Stimulated activated CD4-positive, alpha-beta T cell treated with anti-CD3 and anti-CD28 coated beads, Interleukin-1b, Interleukin-23, amount 100 ng/mL, for 4 hours (primary cell): Measurements from ENCODE around the gene TMEM95.
A peak's percentile ranks its signal among the peaks of the same experiment; 100 is the strongest.

Experiments
- DNase-seq, 2 donors: peaks; one replicate each; pipeline ENCODE4 v3.0.0-alpha.2; 2020; ENCODE audit warnings: low read depth in 2 of 2

Gene TMEM95

DNA sequence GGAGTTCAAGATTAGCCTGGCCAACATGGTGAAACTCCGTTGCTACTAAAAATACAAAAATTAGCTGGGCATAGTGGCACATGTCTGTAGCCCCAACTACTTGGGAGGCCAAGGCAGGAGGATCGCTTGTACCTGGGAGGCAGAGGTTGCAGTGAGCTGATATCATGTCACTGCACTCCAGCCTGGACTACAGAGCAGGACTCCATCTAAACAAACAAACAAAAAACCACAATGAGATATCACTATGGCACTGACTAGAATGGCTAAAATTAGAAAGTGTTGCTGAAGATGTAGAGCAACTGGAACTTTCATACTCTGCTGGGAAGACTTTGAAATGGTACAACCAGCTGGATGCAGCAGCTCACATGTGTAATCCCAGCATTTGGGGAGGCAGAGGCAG lies 19.4 kb downstream of the TMEM95 start:
- no peak for DNase-seq

DNA sequence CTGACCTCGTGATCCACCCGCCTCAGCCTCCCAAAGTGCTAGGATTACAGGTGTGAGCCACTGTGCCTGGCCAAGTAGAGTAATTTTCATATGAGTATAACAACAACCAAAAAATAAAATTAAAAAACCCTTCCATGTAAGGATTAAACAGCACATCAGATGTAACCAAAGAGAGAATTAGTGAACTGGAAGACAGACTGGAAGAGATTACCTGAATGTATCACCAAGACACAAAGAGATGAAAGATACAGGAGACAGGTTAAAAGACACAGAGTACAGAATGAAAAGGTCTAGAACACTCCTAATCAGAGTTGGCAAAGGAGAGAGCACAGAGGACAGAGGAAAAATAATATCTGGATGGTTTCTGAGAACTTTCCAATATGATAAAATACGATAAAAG lies 24.2 kb downstream of the TMEM95 start:
- no peak for DNase-seq

DNA sequence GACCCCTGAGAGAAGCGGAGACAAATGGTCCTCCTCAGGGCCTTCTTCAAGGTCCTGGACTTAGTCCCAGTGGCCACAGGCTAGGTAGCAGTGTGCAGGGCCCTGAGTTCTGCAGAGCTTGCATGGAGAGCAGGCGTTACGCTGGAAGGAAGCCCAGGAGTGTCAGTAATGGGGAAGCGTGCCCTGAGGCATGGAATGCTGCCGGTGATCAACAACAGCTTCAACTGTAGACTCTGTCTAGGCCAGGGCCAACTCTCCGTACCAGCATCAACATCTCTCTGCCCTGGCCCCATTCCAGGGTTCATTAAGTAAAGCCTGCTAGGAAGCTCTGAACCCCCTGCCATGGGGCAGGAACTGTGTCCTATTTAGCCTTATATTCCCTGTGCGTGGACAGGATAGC lies 25.4 kb downstream of the TMEM95 start:
- DNase-seq = no peak

DNA sequence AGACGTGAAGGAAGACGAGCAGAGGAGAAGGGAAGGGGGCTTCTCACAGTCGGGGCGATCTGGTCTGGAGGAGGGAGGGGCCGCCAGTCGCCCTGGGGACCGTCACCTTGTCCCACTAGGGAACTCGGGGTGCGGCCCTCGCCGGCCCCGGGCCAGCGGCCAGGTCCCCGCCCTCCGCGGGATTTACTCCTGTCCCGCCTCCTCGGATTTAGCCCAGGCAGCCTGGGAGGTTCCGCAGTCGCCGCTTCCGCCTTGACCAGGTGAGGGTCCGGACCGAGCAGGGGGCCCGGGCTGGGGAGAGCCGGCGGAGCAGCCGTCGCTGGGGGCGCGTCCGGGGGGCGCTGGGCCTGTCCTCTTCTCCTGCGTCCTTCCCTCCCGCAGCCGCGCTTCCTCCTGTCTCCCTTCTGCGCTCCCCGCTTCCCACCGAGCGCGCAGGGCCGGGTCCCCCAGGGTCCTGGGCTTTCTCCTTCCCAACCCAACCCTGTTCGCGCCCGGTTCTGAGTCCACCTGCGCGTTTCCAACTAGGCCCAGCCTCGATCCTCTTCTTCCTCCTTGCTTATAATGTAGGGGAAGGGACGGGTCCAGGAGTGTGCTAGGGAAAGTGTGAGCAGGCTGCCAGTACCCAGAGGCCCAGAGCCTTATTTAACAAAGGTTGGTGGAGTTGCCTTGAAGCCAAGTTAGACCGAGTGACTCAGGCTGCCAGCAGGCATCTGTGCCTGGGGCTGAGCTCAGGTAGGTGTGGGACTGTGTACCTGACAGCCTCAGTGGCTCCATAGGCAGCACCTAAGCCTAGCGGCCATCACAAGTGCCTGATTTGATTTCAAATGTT lies 26.1 kb downstream of the TMEM95 start, which contains the start of gene TNK1:
TNK1 (plus strand) TSS at position 235 of the 829 bp plus-strand sequence. CDS start 1,838 bp downstream, outside the sequence.
- DNase-seq = no peak

DNA sequence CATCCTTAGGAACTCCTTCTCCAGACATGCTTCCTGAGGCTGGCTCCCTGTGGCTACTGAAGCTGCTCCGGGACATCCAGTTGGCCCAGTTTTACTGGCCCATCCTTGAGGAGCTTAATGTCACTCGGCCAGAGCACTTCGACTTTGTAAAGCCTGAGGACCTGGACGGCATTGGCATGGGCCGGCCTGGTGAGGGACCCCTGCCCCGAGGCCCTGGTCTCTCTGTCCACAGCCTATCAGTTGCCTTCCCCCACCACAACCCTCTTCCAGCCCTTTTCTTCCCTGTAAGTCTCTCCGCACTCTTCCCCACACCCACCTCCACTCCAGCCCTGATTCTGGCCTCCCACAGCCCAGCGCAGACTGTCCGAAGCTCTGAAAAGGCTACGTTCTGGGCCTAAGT lies 27.9 kb downstream of the TMEM95 start:
- no peak for DNase-seq

DNA sequence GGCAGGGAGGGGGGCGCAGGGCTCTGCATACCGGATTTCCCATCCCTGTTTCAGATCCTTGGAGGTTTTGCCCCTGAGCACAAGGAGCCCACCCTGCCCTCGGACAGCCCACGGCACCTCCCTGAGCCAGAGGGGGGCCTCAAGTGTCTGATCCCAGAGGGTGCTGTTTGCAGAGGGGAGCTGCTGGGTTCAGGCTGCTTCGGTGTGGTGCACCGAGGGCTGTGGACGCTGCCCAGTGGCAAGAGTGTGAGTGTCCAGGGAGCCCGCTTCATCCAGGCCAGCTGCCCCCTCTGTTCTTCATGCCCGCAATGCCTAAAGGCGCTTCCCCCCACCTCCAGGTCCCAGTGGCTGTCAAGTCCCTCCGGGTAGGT lies 28.4 kb downstream of the TMEM95 start:
- no peak for DNase-seq

DNA sequence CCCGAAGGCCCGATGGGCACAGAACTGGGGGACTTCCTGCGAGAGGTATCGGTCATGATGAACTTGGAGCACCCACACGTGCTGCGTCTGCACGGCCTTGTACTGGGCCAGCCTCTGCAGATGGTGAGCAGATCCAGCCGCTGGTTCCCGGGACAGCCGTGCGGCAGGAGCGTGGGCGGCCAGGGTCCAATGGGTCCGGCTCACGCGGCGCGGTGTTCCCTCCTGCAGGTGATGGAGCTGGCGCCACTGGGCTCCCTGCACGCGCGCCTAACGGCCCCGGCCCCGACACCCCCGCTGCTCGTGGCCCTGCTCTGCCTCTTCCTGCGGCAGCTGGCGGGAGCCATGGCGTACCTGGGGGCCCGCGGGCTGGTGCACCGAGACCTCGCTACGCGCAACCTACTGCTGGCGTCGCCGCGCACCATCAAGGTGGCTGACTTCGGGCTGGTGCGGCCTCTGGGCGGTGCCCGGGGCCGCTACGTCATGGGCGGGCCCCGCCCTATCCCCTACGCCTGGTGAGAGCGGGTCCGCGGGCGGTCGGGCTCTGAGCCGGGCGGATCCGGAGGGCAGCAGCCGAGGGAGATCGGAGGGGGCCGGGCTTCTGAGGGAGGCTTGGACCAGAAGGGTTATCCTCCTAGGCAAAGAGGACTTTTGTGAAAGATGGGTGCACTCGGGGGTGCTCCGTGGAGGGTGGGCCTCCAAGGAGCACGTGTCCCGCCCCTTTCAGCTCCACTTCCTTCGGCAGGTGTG lies 29.0 kb downstream of the TMEM95 start:
- peak; percentile 70 to 75 for DNase-seq

DNA sequence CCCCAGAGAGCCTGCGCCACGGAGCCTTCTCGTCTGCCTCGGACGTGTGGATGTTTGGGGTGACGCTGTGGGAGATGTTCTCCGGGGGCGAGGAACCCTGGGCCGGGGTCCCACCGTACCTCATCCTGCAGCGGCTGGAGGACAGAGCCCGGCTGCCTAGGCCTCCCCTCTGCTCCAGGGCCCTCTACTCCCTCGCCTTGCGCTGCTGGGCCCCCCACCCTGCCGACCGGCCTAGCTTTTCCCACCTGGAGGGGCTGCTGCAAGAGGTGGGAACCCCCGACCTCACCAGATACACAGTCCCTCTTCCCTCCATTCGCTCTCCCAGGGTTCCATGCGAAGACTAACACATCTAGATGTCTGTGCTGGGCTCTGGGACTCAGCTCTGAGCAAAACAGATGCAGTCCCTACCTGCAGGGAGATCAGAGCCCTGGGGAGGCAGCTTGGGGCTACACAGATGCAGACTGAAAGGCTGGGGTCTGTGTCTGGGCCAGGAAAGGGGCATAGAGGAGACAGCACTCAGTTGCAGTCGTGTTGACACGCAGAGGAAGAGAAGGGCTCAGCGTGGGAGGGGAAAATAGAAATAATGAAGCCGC lies 29.6 kb downstream of the TMEM95 start:
- no peak for DNase-seq

DNA sequence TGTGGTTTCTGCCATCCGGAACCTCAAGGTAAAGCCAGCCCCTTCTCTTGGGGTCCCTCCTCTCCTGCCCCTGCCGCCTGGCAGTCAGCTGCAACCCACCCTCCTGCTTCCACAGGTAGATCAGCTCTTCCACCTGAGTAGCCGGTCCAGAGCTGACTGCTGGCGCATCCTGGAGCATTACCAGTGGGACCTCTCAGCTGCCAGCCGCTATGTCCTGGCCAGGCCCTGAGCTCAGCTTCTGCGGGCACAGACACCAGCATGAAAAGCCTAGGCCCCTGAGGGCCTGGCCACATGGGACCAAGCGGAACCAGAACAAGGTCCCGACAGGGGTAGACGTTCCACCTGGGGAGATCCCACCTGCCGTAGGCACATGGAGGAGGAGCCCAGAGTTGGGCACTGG lies 33.9 kb downstream of the TMEM95 start:
- DNase-seq = no peak

DNA sequence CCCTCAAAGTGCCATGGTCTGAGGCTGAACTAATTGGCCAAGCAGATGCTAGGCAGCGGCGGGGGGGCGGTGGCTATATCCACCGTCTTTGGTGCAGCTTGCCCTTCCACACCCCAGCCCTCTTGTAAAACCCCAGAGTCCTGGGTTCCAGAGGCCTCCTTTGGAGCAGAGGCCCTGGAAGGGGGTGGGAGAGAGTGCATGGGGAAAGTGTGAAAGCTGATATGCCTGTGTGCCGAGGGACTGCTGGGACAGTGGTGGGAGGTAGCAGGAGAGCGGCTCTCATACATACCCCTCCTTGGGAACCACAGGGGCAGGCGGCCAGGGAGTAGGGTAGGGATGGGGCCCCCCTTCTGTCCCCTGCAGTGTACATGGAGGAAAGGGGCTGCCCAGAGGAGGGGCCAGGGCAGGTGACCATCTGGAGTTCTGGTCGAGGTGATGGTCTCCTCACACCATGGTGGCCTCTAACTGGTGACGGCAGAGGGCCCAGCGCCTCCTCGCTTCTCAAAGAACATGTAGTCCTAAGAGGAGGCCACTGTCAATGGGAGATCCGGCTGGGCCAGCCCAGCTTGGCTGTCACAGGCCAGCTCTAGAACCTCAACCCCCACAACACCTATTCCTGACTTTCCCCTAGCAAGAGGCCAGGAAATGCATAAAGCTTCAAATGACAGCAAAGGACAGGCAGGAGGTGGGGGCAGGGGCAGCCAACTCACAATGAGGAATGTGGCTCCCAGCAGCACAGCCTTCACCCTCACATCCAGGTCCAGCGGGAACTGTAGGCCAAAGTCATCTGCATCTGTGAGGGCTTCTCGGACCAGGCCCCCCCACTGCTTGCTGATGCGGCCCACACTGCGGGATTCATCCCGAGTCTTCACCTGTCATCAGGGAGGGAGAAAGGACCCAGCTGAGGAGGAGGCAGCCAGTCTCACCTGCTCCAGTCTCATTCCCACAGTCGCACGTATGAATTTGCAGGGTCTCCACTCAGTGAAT lies 35.3 kb downstream of the TMEM95 start:
- DNase-seq = no peak

DNA sequence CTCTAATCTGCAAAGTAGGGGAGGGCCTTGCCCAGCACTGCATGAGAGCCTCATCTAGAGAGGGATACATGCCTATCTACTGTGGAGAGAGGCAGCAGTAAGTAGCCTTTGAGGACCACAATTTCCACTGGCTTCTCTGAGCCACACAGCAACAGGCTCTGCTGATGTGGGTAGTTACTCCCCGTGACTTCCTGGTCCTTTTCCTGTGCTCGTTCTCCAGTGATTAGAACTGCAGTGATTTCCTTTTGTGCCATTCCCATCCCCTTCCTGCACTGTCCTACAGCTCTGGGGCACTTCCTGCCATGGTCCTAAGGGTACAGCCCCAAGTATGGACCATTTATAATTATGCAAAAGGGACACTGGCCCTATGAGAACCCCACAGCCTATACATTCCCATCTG lies 36.4 kb downstream of the TMEM95 start:
- no peak for DNase-seq

DNA sequence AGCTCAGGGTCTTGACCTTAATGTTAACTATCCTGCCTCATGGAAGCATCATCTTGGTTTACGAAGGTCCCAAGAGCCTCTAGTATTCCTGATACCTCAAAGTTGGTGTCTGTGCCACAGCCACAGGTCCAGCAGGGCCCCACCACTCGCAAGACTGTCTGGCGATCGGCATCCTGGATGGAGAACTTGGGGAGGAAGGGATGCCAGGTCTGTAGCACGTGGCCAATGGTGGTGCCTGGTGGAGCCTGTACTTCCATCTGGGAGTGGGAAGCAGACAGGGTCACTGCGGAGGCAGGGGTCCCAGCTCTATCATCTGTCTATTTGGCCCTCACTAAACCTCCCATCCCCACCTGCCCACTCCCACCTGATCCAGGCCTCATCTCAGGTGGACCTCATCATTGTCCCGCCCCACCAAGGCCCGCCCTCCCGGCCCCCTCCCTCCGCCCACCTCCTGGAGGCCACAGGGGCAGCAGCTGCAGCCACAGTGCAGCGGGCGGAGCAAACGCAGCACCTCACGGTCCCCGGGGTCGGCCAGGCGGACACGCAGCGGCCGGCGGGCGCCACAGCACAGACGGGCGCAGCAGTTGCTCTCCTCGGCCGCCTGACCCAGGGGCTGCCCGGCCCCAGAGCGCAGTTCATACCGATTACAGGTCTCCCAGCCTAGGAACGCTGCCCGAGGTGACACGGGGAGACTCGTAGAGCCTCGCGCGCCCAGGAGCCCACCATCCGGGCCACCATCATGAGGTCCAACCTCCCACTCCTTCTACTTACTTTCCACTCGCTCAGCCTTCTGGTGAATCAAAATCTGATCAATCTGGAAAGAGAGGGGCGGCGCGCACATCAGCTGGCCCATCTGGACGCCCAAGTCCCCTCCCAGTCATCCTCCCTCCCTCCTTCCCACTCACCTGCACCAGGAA lies 38.0 kb downstream of the TMEM95 start:
- DNase-seq = no peak

DNA sequence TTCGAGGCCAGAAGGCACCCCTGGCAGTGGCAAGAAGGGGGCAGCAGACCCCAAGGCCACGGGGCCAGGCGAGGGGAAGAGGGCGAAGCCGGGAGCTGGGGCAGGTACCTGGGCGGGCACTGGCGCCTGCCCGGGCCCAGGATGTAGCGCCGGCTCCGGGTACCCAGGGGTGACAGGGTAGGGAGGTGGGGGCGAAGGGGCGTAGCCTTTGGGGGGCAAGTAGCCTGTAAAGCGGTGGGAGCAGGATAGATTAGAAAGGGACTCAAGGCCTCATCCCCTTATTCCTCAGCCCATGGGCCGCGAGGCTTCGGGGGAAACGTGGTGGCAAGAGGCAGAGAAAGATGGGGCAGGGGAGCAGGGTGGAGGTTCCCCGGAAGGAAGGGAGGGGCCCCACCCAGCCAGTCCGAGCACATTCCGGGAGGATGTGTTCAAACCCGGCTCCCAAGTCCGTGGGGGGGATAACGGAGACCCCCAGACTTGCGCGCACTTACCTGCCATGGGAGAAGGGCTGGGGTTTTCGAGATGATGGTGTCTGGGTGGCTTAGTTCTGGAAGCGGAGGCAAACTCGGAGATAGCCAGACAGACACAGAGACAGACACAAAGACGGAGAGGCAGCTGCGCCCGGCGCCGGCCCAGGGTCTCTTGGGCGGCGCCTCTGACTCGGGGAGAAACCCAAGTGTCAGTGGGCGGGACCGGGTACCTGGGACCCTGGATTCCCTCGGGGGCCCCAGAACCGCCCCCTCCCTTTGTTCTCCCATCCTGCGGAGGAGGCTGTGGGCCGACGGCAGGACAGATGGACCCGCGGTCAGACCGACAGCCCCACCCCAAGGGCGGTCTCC lies 38.9 kb downstream of the TMEM95 start:
- DNase-seq = peak in 1 of 2 donors; percentile 24

DNA sequence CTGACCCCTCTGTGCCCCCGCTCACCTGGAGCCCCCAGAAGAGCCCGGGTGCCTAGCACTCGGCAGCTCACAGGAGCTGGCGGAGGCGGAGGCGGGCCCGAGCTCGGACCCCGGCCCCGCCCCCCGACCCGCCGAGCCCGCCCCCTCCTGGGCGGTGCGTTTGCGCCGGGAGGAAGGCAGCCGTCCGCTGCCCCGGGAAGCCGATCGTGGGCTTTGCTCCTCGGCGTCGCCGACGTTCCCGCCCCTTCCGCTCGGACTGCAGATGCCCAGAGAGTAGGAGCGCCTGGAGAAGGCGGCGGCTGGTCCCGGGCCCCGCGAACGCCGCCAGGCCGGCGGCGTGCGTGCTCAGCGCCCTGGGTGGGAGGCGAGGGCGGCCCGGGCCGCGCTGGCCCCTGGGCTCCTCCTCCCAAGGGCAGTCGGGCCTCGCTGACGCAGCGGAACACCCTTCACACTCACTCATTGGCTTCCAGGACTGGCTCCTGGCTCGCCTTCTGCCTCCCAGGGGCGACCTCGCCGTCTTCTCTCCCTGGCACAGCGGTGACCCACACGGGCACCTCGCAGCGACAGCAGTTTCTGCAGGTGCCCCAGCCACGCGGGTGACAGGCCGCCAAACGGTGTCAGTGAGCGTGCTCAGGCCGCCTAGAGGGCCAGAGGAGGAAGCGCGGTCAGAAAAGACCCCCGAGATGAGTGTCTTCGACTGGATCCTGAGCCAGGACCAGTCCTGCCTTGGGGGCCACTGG lies 39.7 kb downstream of the TMEM95 start, which contains the start of gene PLSCR3:
PLSCR3 (minus strand) TSS at position 74 of the 740 bp plus-strand sequence. CDS start 415 bp downstream, outside the sequence.
- DNase-seq = peak; percentile 73 to 87

DNA sequence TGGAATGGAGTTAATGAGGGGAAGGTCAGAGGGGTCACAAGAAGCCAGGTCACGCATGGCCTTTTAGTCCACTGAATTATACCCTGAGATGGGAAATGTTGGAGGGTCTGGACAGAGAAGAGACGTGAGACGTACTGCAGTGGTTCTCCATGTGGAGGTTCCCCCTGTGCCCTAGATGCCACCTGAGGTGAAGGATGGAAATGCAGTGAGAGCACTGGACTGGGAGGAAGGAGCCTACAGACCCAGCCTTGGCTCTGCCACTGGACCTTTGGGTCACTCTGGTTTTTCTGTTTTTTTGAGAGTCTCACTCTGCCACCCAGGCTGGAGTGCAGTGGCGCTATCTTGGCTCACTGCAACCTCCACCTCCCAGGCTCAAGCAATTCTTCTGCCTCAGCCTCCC lies 41.2 kb downstream of the TMEM95 start:
- DNase-seq = no peak

DNA sequence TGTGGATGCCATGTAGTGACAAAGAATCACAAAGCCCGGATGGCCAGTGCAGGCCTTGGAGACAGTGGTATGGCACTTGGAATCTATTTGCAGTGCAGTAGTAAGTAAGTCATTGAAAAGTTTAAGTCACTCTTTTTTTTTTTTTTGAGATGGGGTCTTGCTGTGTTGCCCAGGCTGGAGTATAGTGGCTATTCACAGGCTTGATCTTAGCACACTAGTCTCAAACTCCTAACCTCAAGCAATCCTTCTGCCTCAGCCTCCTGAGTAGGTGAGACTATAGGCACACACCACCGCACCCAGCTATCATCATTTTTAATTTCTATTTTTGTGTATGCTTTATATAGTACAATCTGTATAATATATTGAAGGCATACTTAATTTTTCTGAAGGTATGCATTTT lies 43.7 kb downstream of the TMEM95 start:
- no peak for DNase-seq

DNA sequence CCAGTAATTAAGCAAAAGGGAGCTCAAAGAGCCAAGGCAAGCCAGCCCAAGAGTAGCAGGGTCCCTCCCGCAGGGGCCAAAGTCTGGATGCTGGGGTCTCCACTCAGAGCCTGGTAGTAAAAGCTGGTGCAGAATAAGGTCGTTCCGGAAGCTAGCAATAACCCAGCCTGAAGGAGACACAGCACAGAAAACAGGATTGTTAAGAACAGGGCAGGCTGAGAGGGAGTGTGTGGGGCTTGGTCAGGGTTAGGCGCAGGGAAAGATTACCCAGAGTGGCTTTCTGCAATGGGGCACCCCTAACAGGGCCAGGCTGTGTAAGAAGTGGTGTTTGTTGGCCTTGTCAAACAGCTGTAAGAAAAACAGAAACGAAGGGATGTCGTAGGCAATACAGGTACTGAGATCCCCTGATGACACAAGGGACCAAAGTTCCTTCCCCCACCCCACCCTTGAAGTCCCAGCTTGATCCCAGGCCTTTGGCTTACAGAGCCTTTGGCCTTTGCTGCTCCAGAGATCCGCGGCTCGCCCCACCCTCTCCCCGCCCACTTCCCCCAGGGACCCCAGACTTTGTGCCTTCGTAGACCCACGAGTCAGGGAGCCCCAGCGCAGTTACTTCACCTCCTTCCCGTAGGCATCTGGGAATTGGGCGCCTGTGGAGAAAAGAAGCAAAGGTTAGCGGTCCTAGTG lies 48.2 kb downstream of the TMEM95 start:
- DNase-seq = no peak

DNA sequence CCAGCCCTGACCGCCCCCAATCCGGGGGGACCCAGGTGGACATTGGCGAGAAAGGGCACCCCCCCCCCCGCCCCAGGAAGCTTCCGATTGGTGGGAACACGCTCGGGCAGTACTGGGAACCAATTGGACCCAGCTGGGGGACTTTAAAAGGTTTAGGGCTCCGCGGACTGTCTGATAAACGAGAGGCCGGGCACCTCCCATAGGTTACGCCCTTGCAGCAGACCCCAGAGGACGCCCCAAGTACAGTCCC lies 48.7 kb downstream of the TMEM95 start:
- DNase-seq = no peak
